DND-41 (cell line): ENCODE results near the gene SHISA2.

Experiments used
- CTCF ChIP-seq: IDR thresholded peaks from 2 replicates; pipeline ENCODE4 v1.5.1; 2012; ENCODE audit warnings: borderline replicate concordance, low read length, moderate library complexity, mild to moderate bottlenecking; ENCODE audit not compliant: poor library complexity, severe bottlenecking; ENCODE audit errors: extremely low read depth
- EZH2 ChIP-seq: IDR thresholded peaks from 3 replicates; pipeline ENCODE4 v1.6.1; 2012; ENCODE audit warnings: borderline replicate concordance, low read depth, mild to moderate bottlenecking, moderate library complexity, low read length, inconsistent platforms; ENCODE audit not compliant: severe bottlenecking

GRCh38 chr13:26052337-26052736 lies 521 bp upstream of the SHISA2 start:
- TF ChIP-seq CTCF (peak; percentile 17), EZH2 (no peak)
